PFSK-1 (cell line): Measurements from ENCODE around the gene TEDDM1.

Source experiments
- FOXP2 ChIP-seq: optimal IDR thresholded peaks from 2 replicates; pipeline ENCODE3; 2011; ENCODE audit warnings: borderline replicate concordance, control low read depth, inconsistent platforms; ENCODE audit not compliant: insufficient read depth; ENCODE audit errors: extremely low read length, extremely low read depth
- POLR2AphosphoS5 ChIP-seq: IDR thresholded peaks from 2 replicates; pipeline ENCODE4 v1.6.1; 2012; ENCODE audit warnings: low read depth, mild to moderate bottlenecking, control low read depth, low read length, moderate library complexity
- REST ChIP-seq, 2 experiments: IDR thresholded peaks; 2 replicates each; pipeline versions ENCODE4 v1.6.1 to v1.8.0; 2011 to 2012; ENCODE audit warnings: low read depth in 2 of 2, low read length in 2 of 2, control low read depth in 1 of 2, inconsistent platforms in 1 of 2, mild to moderate bottlenecking in 1 of 2, moderate library complexity in 1 of 2; ENCODE audit not compliant: insufficient read depth in 1 of 2
- SIN3A ChIP-seq: IDR thresholded peaks from 2 replicates; pipeline ENCODE4 v1.6.1; 2012; ENCODE audit warnings: mild to moderate bottlenecking, low read length, moderate library complexity, borderline replicate concordance; ENCODE audit not compliant: insufficient read depth
- TAF1 ChIP-seq: IDR thresholded peaks from 2 replicates; pipeline ENCODE4 v1.6.1; 2012; ENCODE audit warnings: low read length, control low read depth, borderline replicate concordance; ENCODE audit not compliant: insufficient read depth

TEDDM1 gene

DNA sequence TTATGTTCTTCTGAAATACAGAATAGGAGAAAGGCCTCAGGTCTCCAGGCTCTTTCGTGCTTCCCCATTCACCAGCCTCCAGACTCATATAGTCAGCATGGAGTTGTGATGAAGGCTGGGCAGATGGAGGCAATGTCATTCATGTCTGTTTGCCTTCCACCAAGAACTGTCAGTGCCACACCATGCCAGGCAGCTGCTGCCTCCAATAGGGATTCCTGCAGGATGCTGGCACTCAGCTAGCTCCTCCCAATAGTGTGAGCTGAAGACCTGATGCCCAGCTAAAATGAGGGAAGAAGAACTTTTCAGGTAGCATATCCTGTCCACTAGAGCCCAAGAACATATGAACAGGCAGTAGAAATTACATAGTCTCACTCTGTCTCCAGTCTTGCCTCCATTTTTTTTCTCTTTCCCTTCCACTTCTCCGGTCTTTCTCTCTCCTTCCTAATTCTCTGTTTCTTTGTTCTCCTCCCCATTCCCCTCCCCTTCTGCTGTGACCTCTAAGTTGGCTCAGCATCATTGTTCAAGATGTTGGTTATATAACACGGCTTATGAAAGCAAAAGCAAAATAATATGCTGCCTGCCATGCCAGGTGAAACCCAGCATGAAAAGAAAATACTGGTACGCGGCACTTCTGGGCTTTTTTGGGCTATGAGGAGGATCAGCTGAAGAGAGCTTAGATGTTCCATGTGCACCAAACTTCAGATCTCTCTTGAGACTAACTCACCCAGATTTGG lies 26.2 kb downstream of the TEDDM1 start:
- TF ChIP-seq FOXP2 (no peak), POLR2AphosphoS5 (no peak), REST (IDR thresholded peaks at IDR 0.05; ENCODE audit: insufficient read depth in 1 of 2, low read depth in 2 of 2, low read length in 2 of 2) (no peak), TAF1 (no peak), SIN3A (no peak)

DNA sequence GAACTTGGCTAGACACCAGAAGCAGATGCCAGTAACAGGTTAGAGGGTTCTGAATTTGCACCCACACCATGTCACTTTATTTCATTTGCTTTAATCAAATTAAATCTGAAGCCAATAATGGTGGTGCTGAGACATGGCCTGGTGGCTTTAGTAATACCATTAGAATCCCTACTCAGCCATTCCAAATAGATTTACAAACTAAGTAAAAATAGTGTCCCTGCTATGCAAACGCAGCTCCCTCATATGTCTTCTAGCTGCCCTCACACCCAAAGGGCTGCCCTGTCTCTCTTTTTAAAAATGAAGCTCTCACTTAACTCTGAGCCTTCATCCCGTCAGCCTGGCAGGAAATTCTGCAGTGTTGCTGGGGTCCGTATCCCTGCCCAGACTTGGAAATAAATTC lies 29.9 kb downstream of the TEDDM1 start:
- TF ChIP-seq TAF1 (no peak), REST (IDR thresholded peaks at IDR 0.05; ENCODE audit: insufficient read depth in 1 of 2, low read depth in 2 of 2, low read length in 2 of 2) (no peak), FOXP2 (no peak)

GRCh38 chr1:182368903-182369302 lies 31.6 kb downstream of the TEDDM1 start:
- TF ChIP-seq TAF1 (no peak), FOXP2 (no peak), REST (IDR thresholded peaks at IDR 0.05; ENCODE audit: insufficient read depth in 1 of 2, low read depth in 2 of 2, low read length in 2 of 2) (no peak), SIN3A (no peak), POLR2AphosphoS5 (no peak)

DNA sequence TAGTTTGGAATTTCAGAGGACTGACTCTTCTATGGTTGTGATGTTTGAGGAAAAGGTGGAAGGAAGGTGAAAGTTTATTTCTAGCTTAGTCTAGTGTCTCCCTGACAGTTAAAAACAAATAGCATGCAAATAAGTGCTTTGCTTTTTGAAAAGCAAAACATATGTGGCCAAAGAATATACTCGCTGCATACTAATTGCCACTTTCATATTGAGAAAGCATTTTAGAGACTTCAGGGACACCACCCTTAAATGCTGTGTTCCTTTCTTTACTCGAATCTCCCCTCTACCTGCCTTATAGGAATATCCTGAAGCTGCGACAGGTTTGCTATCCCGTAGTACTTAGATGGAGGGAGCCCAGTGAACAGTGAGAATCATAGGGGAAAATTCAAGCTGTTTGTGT lies 32.1 kb downstream of the TEDDM1 start:
- TF ChIP-seq TAF1, result no peak
- TF ChIP-seq POLR2AphosphoS5, result no peak
- no peak for TF ChIP-seq REST (IDR thresholded peaks at IDR 0.05; ENCODE audit: insufficient read depth in 1 of 2, low read depth in 2 of 2, low read length in 2 of 2)
- no peak for TF ChIP-seq SIN3A
- TF ChIP-seq FOXP2, result no peak

GRCh38 chr1:182367926-182368325 lies 32.5 kb downstream of the TEDDM1 start:
- TF ChIP-seq TAF1, result no peak
- no peak for TF ChIP-seq REST (IDR thresholded peaks at IDR 0.05; ENCODE audit: insufficient read depth in 1 of 2, low read depth in 2 of 2, low read length in 2 of 2)
- no peak for TF ChIP-seq POLR2AphosphoS5
- TF ChIP-seq FOXP2, result no peak
- no peak for TF ChIP-seq SIN3A
